ENCODE results near the gene IL2RA.

IL2RA gene

GRCh38 chr10:6002809-6003510 lies 59.2 kb downstream of the IL2RA start:
- CTCF ChIA-PET = no interaction called here
- DNase-seq (ENCODE audit: low read depth, low spot score) = no peak
- no peak overlapping the region for H3K4me3 ChIP-seq (ENCODE audit: low read depth, low read length)
- POLR2A ChIA-PET = no interaction called here
- TF ChIP-seq CTCF (IDR thresholded peaks at IDR 0.05; ENCODE audit: insufficient read depth, low read length, missing control alignments) = no peak

- no peak for TF ChIP-seq CTCF (IDR thresholded peaks at IDR 0.05; ENCODE audit: insufficient read depth, low read length, missing control alignments)
- no peak for DNase-seq (ENCODE audit: low read depth, low spot score)
- POLR2A ChIA-PET = no interaction called here
- H3K4me3 ChIP-seq (ENCODE audit: low read depth, low read length) = no peak overlapping the region
- CTCF ChIA-PET = no interaction called here
These were observed 62.6 kb downstream of the IL2RA start for GRCh38 chr10:5999440-6000165.

GRCh38 chr10:5996696-5997095 lies 65.5 kb downstream of the IL2RA start:
- no peak for TF ChIP-seq CTCF (IDR thresholded peaks at IDR 0.05; ENCODE audit: insufficient read depth, low read length, missing control alignments)
- no peak for DNase-seq (ENCODE audit: low read depth, low spot score)
- ChIA-PET POLR2A (no interaction called here), CTCF (interaction anchor here (0.6 kb wide), 1 partner anchor 682 kb away, joined by 3 read pairs; no protein-coding TSS in a partner anchor)
- no peak overlapping the region for H3K4me3 ChIP-seq (ENCODE audit: low read depth, low read length)

GRCh38 chr10:5992398-5992797 lies 69.8 kb downstream of the IL2RA start:
- no peak overlapping the region for H3K4me3 ChIP-seq (ENCODE audit: low read depth, low read length)
- ChIA-PET POLR2A (no interaction called here), CTCF (interaction anchor here (1.5 to 3.7 kb wide), 2 partner anchors 22 to 410 kb away, joined by 3 to 17 read pairs; no protein-coding TSS in a partner anchor)
- DNase-seq (ENCODE audit: low read depth, low spot score) = no peak
- TF ChIP-seq CTCF (IDR thresholded peaks at IDR 0.05; ENCODE audit: insufficient read depth, low read length, missing control alignments) = no peak

- no peak for TF ChIP-seq CTCF (IDR thresholded peaks at IDR 0.05; ENCODE audit: insufficient read depth, low read length, missing control alignments)
- no peak overlapping the region for H3K4me3 ChIP-seq (ENCODE audit: low read depth, low read length)
- DNase-seq (ENCODE audit: low read depth, low spot score) = no peak
- ChIA-PET CTCF (interaction anchor here (3.7 kb wide), 1 partner anchor 23 kb away, joined by 17 read pairs; no protein-coding TSS in a partner anchor), POLR2A (no interaction called here)
These were observed 70.5 kb downstream of the IL2RA start for GRCh38 chr10:5991708-5992107.

GRCh38 chr10:5989756-5990155 lies 72.4 kb downstream of the IL2RA start:
- DNase-seq (ENCODE audit: low read depth, low spot score) = no peak
- TF ChIP-seq CTCF (IDR thresholded peaks at IDR 0.05; ENCODE audit: insufficient read depth, low read length, missing control alignments) = no peak
- POLR2A ChIA-PET = no interaction called here
- no peak overlapping the region for H3K4me3 ChIP-seq (ENCODE audit: low read depth, low read length)
- CTCF ChIA-PET = interaction anchor here (0.7 kb wide), 1 partner anchor 96 kb away, joined by 3 read pairs; no protein-coding TSS in a partner anchor

Data from AG04449 (cell line).